Muscle layer of colon (tissue), 2 donors: ENCODE data around the gene TWSG1.
"Not testable (repeated sequence)": the region's sequence is repeated elsewhere in the genome, so short reads cannot be mapped to it uniquely, and the experiment has no call there.

ENCODE experiments used
- H3K27ac ChIP-seq: one replicate; pipeline ENCODE4 v1.7.0; 2013; ENCODE audit warnings: low read depth, mild to moderate bottlenecking, low read length, moderate library complexity
- H3K27me3 ChIP-seq, 2 donors: one replicate each; pipeline ENCODE4 v1.7.0; 2013; ENCODE audit warnings: low read length in 2 of 2, mild to moderate bottlenecking in 2 of 2; ENCODE audit not compliant: insufficient read depth in 2 of 2, control insufficient read depth in 1 of 2
- H3K36me3 ChIP-seq: one replicate; pipeline ENCODE4 v1.7.0; 2013; ENCODE audit warnings: mild to moderate bottlenecking, low read length; ENCODE audit not compliant: insufficient read depth
- H3K4me1 ChIP-seq: one replicate; pipeline ENCODE4 v1.7.0; 2013; ENCODE audit warnings: mild to moderate bottlenecking, low read length; ENCODE audit not compliant: insufficient read depth
- H3K4me3 ChIP-seq, 2 donors: one replicate each; pipeline ENCODE4 v1.7.0; 2013; ENCODE audit warnings: low read length in 2 of 2, low read depth in 1 of 2, mild to moderate bottlenecking in 1 of 2, moderate library complexity in 1 of 2
- H3K9ac ChIP-seq: one replicate; pipeline ENCODE4 v1.7.0; 2013; ENCODE audit warnings: low read length
- H3K9me3 ChIP-seq: one replicate; pipeline ENCODE4 v1.7.0; 2013; ENCODE audit warnings: mild to moderate bottlenecking, low read length
- donor health status: abdominal sarcoma.
- donor health status: Adenocarcinoma of cecum.

The TWSG1 gene

GRCh38 chr18:9428862-9429661 is 94.5 kb downstream of the TWSG1 start:
- Histone ChIP-seq H3K4me1 (peaks cover 5% of the 10 kb centered on the region), H3K36me3 (no peaks in the 10 kb centered on the region), H3K9me3 (peaks cover 3% of the 10 kb centered on the region), H3K27me3 (no peaks in the 10 kb centered on the region), H3K4me3 (no peak overlapping the region), H3K9ac (no peak overlapping the region), H3K27ac (no peak overlapping the region)

DNA sequence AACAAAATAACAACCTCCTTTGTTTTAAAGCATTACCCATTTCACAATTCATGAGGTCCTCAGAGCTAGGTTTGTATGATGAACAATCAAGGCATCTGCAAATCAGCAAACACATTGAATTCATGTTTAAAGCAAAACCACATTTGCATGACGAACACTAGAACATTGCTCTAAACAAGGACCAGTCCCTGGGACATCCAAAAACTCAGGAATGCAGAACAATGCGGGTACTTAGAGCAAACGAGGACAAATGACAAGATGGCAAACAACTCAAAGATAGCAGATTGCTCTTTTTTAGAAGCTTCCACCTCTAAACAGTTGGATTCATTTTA is 95.1 kb downstream of the TWSG1 start:
- Histone ChIP-seq H3K36me3 (no peaks in the 10 kb centered on the region), H3K27ac (no peak overlapping the region), H3K9ac (no peak overlapping the region), H3K4me1 (peaks cover 5% of the 10 kb centered on the region), H3K27me3 (no peaks in the 10 kb centered on the region), H3K4me3 (no peak overlapping the region), H3K9me3 (no peaks in the 10 kb centered on the region)

DNA sequence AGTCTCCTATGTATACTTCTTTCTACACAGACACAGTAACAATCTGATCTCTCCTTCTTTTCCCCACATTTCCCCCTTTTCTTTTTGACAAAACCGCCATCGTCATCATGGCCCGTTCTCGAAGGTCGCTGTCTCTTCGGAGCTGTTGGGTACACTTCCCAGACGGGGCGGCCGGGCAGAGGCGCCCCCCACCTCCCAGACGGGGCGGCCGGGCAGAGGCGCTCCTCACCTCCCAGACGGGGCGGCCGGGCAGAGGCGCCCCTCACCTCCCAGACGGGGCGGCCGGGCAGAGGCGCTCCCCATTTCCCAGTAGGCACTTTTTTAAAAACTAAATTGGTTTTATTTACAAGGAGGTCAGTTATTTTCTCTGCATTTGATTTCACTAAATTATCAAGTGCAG is 95.7 kb downstream of the TWSG1 start:
- H3K36me3 ChIP-seq, H3K9me3 ChIP-seq, H3K9ac ChIP-seq, H3K4me3 ChIP-seq, H3K27me3 ChIP-seq, H3K27ac ChIP-seq, H3K4me1 ChIP-seq: not testable (repeated sequence)

DNA sequence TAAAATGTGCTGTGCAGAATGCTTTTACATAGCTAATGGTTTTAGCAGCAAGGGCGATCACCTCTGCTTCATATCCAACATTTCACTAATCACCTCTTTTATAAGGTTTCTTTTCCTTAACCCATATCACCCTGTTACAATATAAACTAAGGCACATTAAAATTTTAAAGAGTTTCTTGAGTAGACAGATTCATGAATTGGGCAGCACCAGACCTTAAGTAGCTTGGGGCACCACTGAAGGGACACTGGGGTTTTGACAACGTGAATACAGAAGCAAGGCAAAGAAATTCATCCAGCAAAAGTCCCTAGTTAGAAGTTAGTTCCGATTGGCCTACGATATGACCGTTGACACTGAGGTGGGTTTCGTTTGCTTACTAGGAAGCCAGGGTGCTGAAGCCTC is 96.7 kb downstream of the TWSG1 start:
- no peaks in the 10 kb centered on the region for H3K27me3 ChIP-seq
- no peak overlapping the region for H3K9ac ChIP-seq
- H3K4me1 ChIP-seq, result peaks cover 5% of the 10 kb centered on the region
- no peaks in the 10 kb centered on the region for H3K9me3 ChIP-seq
- H3K36me3 ChIP-seq, result no peaks in the 10 kb centered on the region
- no peak overlapping the region for H3K27ac ChIP-seq
- H3K4me3 ChIP-seq, result no peak overlapping the region

GRCh38 chr18:9433122-9433521 is 98.5 kb downstream of the TWSG1 start:
- not testable (repeated sequence) for H3K9me3 ChIP-seq, H3K9ac ChIP-seq, H3K36me3 ChIP-seq, H3K27ac ChIP-seq, H3K27me3 ChIP-seq, H3K4me1 ChIP-seq, H3K4me3 ChIP-seq

GRCh38 chr18:9433671-9434121 is 99.1 kb downstream of the TWSG1 start:
- Histone ChIP-seq H3K27ac (no peak overlapping the region), H3K4me3 (no peak overlapping the region), H3K9ac (no peak overlapping the region), H3K4me1 (peaks cover 5% of the 10 kb centered on the region), H3K36me3 (no peaks in the 10 kb centered on the region), H3K27me3 (no peaks in the 10 kb centered on the region), H3K9me3 (no peaks in the 10 kb centered on the region)

DNA sequence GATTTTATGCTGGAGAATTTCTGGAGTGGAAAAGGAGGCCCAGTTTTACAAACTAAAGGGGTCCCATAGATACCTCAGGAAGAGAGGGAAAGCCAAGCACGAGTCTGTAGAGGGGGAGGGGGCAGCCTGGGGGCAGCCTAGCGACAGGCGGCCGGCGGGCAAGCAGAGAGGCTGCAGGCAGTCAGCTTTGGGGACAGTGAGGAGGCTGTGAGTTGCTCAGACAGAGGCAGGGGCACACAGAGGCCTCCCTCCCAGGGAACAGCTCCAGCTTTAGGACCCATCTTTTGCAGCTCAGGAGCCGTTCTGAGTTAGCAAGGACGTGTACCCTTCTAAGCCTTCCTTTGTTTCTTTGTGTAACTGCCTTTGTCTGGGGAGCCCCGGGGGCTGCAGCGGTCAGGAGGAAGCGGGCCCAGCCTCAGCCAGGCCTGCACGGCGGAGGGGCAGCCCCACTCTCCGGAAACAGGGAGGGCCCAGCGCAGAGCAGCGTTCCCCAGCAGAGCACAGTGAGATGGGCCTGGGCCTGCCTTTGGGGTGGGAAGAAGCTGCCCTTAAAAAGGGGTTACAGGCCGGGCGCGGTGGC is 99.6 kb downstream of the TWSG1 start:
- Histone ChIP-seq H3K27me3 (no peaks in the 10 kb centered on the region), H3K9me3 (no peaks in the 10 kb centered on the region), H3K36me3 (no peaks in the 10 kb centered on the region), H3K27ac (no peak overlapping the region), H3K4me3 (no peak overlapping the region), H3K4me1 (peaks cover 5% of the 10 kb centered on the region), H3K9ac (no peak overlapping the region)

- H3K9me3 ChIP-seq, result no peaks in the 10 kb centered on the region
- no peaks in the 10 kb centered on the region for H3K27me3 ChIP-seq
- no peaks in the 10 kb centered on the region for H3K36me3 ChIP-seq
- no peak overlapping the region for H3K27ac ChIP-seq
- H3K9ac ChIP-seq, result no peak overlapping the region
- peaks cover 5% of the 10 kb centered on the region for H3K4me1 ChIP-seq
- no peak overlapping the region for H3K4me3 ChIP-seq
These were observed 100.5 kb downstream of the TWSG1 start for GRCh38 chr18:9435041-9435440.

GRCh38 chr18:9436206-9436929 is 101.8 kb downstream of the TWSG1 start:
- H3K4me3 ChIP-seq, result no peak overlapping the region
- no peak overlapping the region for H3K9ac ChIP-seq
- no peaks in the 10 kb centered on the region for H3K36me3 ChIP-seq
- H3K4me1 ChIP-seq, result peaks cover 5% of the 10 kb centered on the region
- no peak overlapping the region for H3K27ac ChIP-seq
- H3K9me3 ChIP-seq, result no peaks in the 10 kb centered on the region
- H3K27me3 ChIP-seq, result no peaks in the 10 kb centered on the region

- no peaks in the 10 kb centered on the region for H3K9me3 ChIP-seq
- no peaks in the 10 kb centered on the region for H3K27me3 ChIP-seq
- no peak overlapping the region for H3K27ac ChIP-seq
- H3K36me3 ChIP-seq, result no peaks in the 10 kb centered on the region
- H3K4me3 ChIP-seq, result no peak overlapping the region
- H3K4me1 ChIP-seq, result peaks cover 5% of the 10 kb centered on the region
- H3K9ac ChIP-seq, result no peak overlapping the region
These were observed 102.5 kb downstream of the TWSG1 start for GRCh38 chr18:9437021-9437437.

DNA sequence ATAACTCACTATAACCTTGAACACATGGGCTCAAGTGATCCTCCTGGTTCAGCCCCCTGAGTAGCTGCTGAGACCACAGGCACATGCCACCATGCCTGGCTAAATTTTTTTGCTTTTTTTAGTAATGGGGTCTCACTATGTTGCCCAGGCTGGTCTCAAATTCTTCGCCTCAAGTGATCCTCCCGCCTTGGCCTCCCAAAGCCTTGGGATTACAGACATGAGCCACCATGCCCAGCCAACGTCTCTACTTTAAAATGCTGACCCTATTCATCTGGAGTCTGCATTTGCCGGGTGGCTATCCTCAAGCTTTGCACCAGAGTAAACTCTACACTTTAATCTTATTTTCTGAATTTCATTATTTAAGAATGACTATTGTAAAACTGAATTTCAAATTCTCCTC is 103.1 kb downstream of the TWSG1 start:
- Histone ChIP-seq H3K27ac (no peak overlapping the region), H3K4me1 (peaks cover 5% of the 10 kb centered on the region), H3K9ac (no peak overlapping the region)

More for the DNA sequence above, 103.1 kb downstream of the TWSG1 start:
- no peak overlapping the region for H3K4me3 ChIP-seq
- H3K27me3 ChIP-seq, result no peaks in the 10 kb centered on the region
- H3K9me3 ChIP-seq, result no peaks in the 10 kb centered on the region
- no peaks in the 10 kb centered on the region for H3K36me3 ChIP-seq
